Measurements from ENCODE around the gene ACBD4. TPM values are rescaled to one million over a fixed set of nuclear protein-coding genes. Genes with fewer than 3 reads are reported as not detected.

ACBD4 gene
- total RNA-seq, 4 donors from 2014 or later, result 24.9 to 96.1 (median 38.6) TPM

- H3K27me3 ChIP-seq, result no peaks in the 10 kb centered on the region
- TF ChIP-seq EP300 (IDR thresholded peaks at IDR 0.05; ENCODE audit: low read depth) (no peak), POLR2AphosphoS5 (IDR thresholded peaks at IDR 0.05) (no peak), POLR2A (IDR thresholded peaks at IDR 0.05) (no peak), CTCF (IDR thresholded peaks at IDR 0.05) (peak in 3 of 5 experiments; percentile 15 to 35 (median 17))
- H3K4me1 ChIP-seq, result peaks cover 0 to 18% (median 2%) of the 10 kb centered on the region in 4 donors
- intact Hi-C loops (cut with DNase I; ENCODE audit: low total_unique reads), result loop anchor here (10.0 kb wide), 1 partner anchor 184 kb away; no protein-coding TSS in a partner anchor
- no peak overlapping the region for H3K4me3 ChIP-seq
- 63 to 73% methylated on average over 3 to 9 of the region's 12 CpGs for WGBS, 2 donors (ENCODE audit: low coverage in 1 of 2)
- no peaks in the 10 kb centered on the region for H3K9me3 ChIP-seq
- in situ Hi-C loops (cut with MboI; ENCODE audit: low pct_ligation_motif_present in 1 of 4, low pct_unique_long_range_greater_than_20kb in 1 of 4, low sequenced_read_pairs in 3 of 4), result loop anchor here in 2 of 4 donors (10.0 kb wide), 2 partner anchors 184 to 194 kb away; partner anchors contain the start of gene GFAP (in 1 of the 2)
- peak overlapping the region in 2 of 4 donors; percentile 69 to 79 for H3K27ac ChIP-seq
- peaks cover 0 to 23% (median 9%) of the 10 kb centered on the region in 4 donors for H3K36me3 ChIP-seq
- DNase-seq, result peak; percentile 39
Observed at GRCh38 chr17:45108595-45109521, 26.6 kb upstream of the ACBD4 start.

GRCh38 chr17:45110676-45111611 lies 24.5 kb upstream of the ACBD4 start:
- TF ChIP-seq POLR2A (IDR thresholded peaks at IDR 0.05), result no peak
- TF ChIP-seq POLR2AphosphoS5 (IDR thresholded peaks at IDR 0.05), result no peak
- no peak for TF ChIP-seq CTCF (IDR thresholded peaks at IDR 0.05)
- TF ChIP-seq EP300 (IDR thresholded peaks at IDR 0.05; ENCODE audit: low read depth), result no peak
- intact Hi-C loops (cut with DNase I; ENCODE audit: low total_unique reads) (no loop called here), in situ Hi-C loops (cut with MboI; ENCODE audit: low pct_ligation_motif_present in 1 of 4, low pct_unique_long_range_greater_than_20kb in 1 of 4, low sequenced_read_pairs in 3 of 4) (no loop called here)
- H3K27ac ChIP-seq, result peak overlapping the region; percentile 54 to 79 (median 68)
- H3K36me3 ChIP-seq, result peaks cover 0 to 5% (median 0%) of the 10 kb centered on the region in 4 donors
- H3K27me3 ChIP-seq, result no peaks in the 10 kb centered on the region
- H3K4me3 ChIP-seq, result no peak overlapping the region
- H3K9me3 ChIP-seq, result no peaks in the 10 kb centered on the region
- WGBS, 2 donors (ENCODE audit: low coverage in 1 of 2), result 70 to 85% methylated on average over 7 to 14 of the region's 16 CpGs
- peaks cover 0 to 18% (median 2%) of the 10 kb centered on the region in 4 donors for H3K4me1 ChIP-seq
- DNase-seq, result no peak

DNA sequence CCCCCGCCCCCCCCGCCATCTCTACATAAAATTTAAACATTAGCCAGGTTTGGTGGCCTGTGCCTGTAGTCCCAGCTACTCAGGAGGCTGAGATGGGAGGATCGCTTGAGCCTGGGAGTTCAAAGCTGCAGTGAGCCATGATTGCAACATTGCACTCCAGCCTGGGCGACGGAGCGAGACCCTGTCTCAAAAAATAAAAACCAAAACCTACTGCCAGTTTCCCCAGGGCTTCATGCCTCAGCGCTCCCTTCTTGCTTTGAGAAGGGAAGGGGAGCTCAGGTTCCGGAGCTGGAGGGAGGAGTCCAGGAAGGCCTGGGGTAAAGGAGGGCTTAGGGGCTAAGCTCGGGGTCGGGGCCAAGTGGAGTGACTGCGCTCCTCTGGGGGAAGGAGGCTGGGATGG lies 23.6 kb upstream of the ACBD4 start:
- H3K4me1 ChIP-seq, result peaks cover 0 to 18% (median 2%) of the 10 kb centered on the region in 4 donors
- H3K27ac ChIP-seq, result peak overlapping the region; percentile 32 to 79 (median 68)
- no peak overlapping the region for H3K4me3 ChIP-seq
- intact Hi-C loops (cut with DNase I; ENCODE audit: low total_unique reads), result no loop called here
- no peak for TF ChIP-seq EP300 (IDR thresholded peaks at IDR 0.05; ENCODE audit: low read depth)
- TF ChIP-seq CTCF (IDR thresholded peaks at IDR 0.05), result no peak
- no peak for TF ChIP-seq POLR2AphosphoS5 (IDR thresholded peaks at IDR 0.05)
- TF ChIP-seq POLR2A (IDR thresholded peaks at IDR 0.05), result no peak
- H3K27me3 ChIP-seq, result no peaks in the 10 kb centered on the region
- H3K36me3 ChIP-seq, result no peaks in the 10 kb centered on the region
- in situ Hi-C loops (cut with MboI; ENCODE audit: low pct_ligation_motif_present in 1 of 4, low pct_unique_long_range_greater_than_20kb in 1 of 4, low sequenced_read_pairs in 3 of 4), result no loop called here
- WGBS, 2 donors (ENCODE audit: low coverage in 1 of 2), result 91% methylated on average over 11 of the region's 11 CpGs; no CpG with 5 or more reads in 1 of the 2 donors
- no peaks in the 10 kb centered on the region for H3K9me3 ChIP-seq
- no peak for DNase-seq

Measured in transverse colon (tissue), 4 donors.